ENCODE measurements around the gene CAPN10. TPM values are rescaled to one million over a fixed set of nuclear protein-coding genes. Genes with fewer than 3 reads are reported as not detected.

CAPN10 gene
- total and polyA plus RNA-seq, 2 donors (not counting 3 experiments of a cell fraction or from before 2014, with no cell fraction given), result 25.2 to 39.9 TPM

GRCh38 chr2:240635998-240636547, 49.5 kb downstream of the CAPN10 start:
- no peaks in the 10 kb centered on the region for H3K9me1 ChIP-seq (replicated peaks; ENCODE audit: control insufficient read depth, extremely low read depth, insufficient read depth, low read length)
- H3K79me2 ChIP-seq (ENCODE audit: control insufficient read depth, insufficient read depth, low read length), result no peaks in the 10 kb centered on the region
- FAIRE-seq (no peak), DNase-seq (ENCODE audit: low read depth, low spot score) (no peak)
- H3K9me3 ChIP-seq (replicated peaks; ENCODE audit: control insufficient read depth, insufficient read depth, low read length), result no peaks in the 10 kb centered on the region
- H3K4me3 ChIP-seq (replicated peaks in 1 of 3; ENCODE audit: insufficient read depth in 1 of 3, low read depth in 1 of 3, low read length in 3 of 3), result no peak overlapping the region
- intact Hi-C loops (cut with micrococcal nuclease), result no loop called here
- no peaks in the 10 kb centered on the region for H3K4me1 ChIP-seq (ENCODE audit: control insufficient read depth, extremely low read depth, insufficient read depth, low read length)
- dilution Hi-C loops (cut with MboI; ENCODE audit: extremely low pct_ligation_motif_present, low sequenced_read_pairs), result no loop called here
- POLR2A ChIA-PET, result no interaction called here
- H2AFZ ChIP-seq (ENCODE audit: low read depth, low read length), result no peak overlapping the region
- BruUV-seq (replicated peaks), result no TSS peak
- CTCF ChIA-PET, result no interaction called here
- no peaks in the 10 kb centered on the region for H3K27me3 ChIP-seq (ENCODE audit: control insufficient read depth in 2 of 2, insufficient read depth in 2 of 2, low read length in 2 of 2)
- no peak overlapping the region for H3K27ac ChIP-seq (ENCODE audit: insufficient read depth, low read depth, low read length)
- H3K36me3 ChIP-seq (ENCODE audit: control insufficient read depth in 2 of 2, extremely low read depth in 1 of 2, insufficient read depth in 2 of 2, low read length in 2 of 2), result no peaks in the 10 kb centered on the region
- H3K4me2 ChIP-seq (ENCODE audit: insufficient read depth, low read length), result no peak overlapping the region
- H3K9ac ChIP-seq (replicated peaks; ENCODE audit: extremely low read depth, insufficient read depth, low read length), result no peak overlapping the region
- TF ChIP-seq CTCF (IDR thresholded peaks at IDR 0.05; ENCODE audit: extremely low read depth in 1 of 2, insufficient read depth in 1 of 2, low read depth in 1 of 2, low read length in 2 of 2) (no peak), MYC (IDR thresholded peaks at IDR 0.05; ENCODE audit: low read depth, low read length) (no peak), POLR2AphosphoS5 (IDR thresholded peaks at IDR 0.05; ENCODE audit: insufficient read depth, low read depth, low read length) (no peak)
- H4K20me1 ChIP-seq (replicated peaks; ENCODE audit: control insufficient read depth, extremely low read depth, insufficient read depth, low read length), result no peaks in the 10 kb centered on the region

GRCh38 chr2:240636563-240637115, 50.1 kb downstream of the CAPN10 start:
- no peak for FAIRE-seq
- Histone ChIP-seq H3K36me3 (ENCODE audit: control insufficient read depth in 2 of 2, extremely low read depth in 1 of 2, insufficient read depth in 2 of 2, low read length in 2 of 2) (no peaks in the 10 kb centered on the region), H3K9me3 (replicated peaks; ENCODE audit: control insufficient read depth, insufficient read depth, low read length) (no peaks in the 10 kb centered on the region), H3K27me3 (ENCODE audit: control insufficient read depth in 2 of 2, insufficient read depth in 2 of 2, low read length in 2 of 2) (no peaks in the 10 kb centered on the region), H3K9me1 (replicated peaks; ENCODE audit: control insufficient read depth, extremely low read depth, insufficient read depth, low read length) (no peaks in the 10 kb centered on the region), H3K4me2 (ENCODE audit: insufficient read depth, low read length) (no peak overlapping the region), H3K4me3 (replicated peaks in 1 of 3; ENCODE audit: insufficient read depth in 1 of 3, low read depth in 1 of 3, low read length in 3 of 3) (no peak overlapping the region), H3K4me1 (ENCODE audit: control insufficient read depth, extremely low read depth, insufficient read depth, low read length) (no peaks in the 10 kb centered on the region), H2AFZ (ENCODE audit: low read depth, low read length) (no peak overlapping the region), H3K9ac (replicated peaks; ENCODE audit: extremely low read depth, insufficient read depth, low read length) (no peak overlapping the region), H4K20me1 (replicated peaks; ENCODE audit: control insufficient read depth, extremely low read depth, insufficient read depth, low read length) (no peaks in the 10 kb centered on the region), H3K79me2 (ENCODE audit: control insufficient read depth, insufficient read depth, low read length) (no peaks in the 10 kb centered on the region), H3K27ac (ENCODE audit: insufficient read depth, low read depth, low read length) (no peak overlapping the region)
- intact Hi-C loops (cut with micrococcal nuclease) (no loop called here), dilution Hi-C loops (cut with MboI; ENCODE audit: extremely low pct_ligation_motif_present, low sequenced_read_pairs) (no loop called here)
- TF ChIP-seq JUN (IDR thresholded peaks at IDR 0.05; ENCODE audit: borderline replicate concordance, insufficient read depth, insufficient read length, low read depth), result no peak
- no peak for TF ChIP-seq MAX (IDR thresholded peaks at IDR 0.05; ENCODE audit: insufficient read depth, insufficient read length)
- no peak for TF ChIP-seq FOS (IDR thresholded peaks at IDR 0.05; ENCODE audit: borderline replicate concordance, insufficient read depth, low read length)
- no peak for TF ChIP-seq CTCF (IDR thresholded peaks at IDR 0.05; ENCODE audit: extremely low read depth in 1 of 2, insufficient read depth in 1 of 2, low read depth in 1 of 2, low read length in 2 of 2)
- no peak for TF ChIP-seq MYC (IDR thresholded peaks at IDR 0.05; ENCODE audit: low read depth, low read length)
- TF ChIP-seq EZH2 (IDR thresholded peaks at IDR 0.05; ENCODE audit: borderline replicate concordance, low read depth, low read length, severe bottlenecking), result no peak
- TF ChIP-seq POLR2A (IDR thresholded peaks at IDR 0.05; ENCODE audit: low read depth, low read length), result no peak
- TF ChIP-seq GATA2 (IDR thresholded peaks at IDR 0.05; ENCODE audit: insufficient read depth, insufficient read length, low read depth, low read length), result no peak
- TF ChIP-seq POLR2AphosphoS5 (IDR thresholded peaks at IDR 0.05; ENCODE audit: insufficient read depth, low read depth, low read length), result no peak
- CTCF ChIA-PET, result no interaction called here
- no TSS peak for BruUV-seq (replicated peaks)
- POLR2A ChIA-PET, result no interaction called here
- no peak for DNase-seq (ENCODE audit: low read depth, low spot score)

Data from endothelial cell of umbilical vein (primary cell).